ENCODE results near the gene FMNL2.

The FMNL2 gene

GRCh38 chr2:152620208-152620607 is 285.2 kb downstream of the FMNL2 start:
- no peak for FAIRE-seq
- no peak for TF ChIP-seq CTCF (IDR thresholded peaks at IDR 0.05; ENCODE audit: insufficient read depth, missing control alignments)
- no peak for DNase-seq (ENCODE audit: insufficient read length, low spot score)

- FAIRE-seq, result no peak
- no peak for TF ChIP-seq CTCF (IDR thresholded peaks at IDR 0.05; ENCODE audit: insufficient read depth, missing control alignments)
- no peak for DNase-seq (ENCODE audit: insufficient read length, low spot score)
Measured at GRCh38 chr2:152620985-152621384, 286.0 kb downstream of the FMNL2 start.

- no peak for TF ChIP-seq CTCF (IDR thresholded peaks at IDR 0.05; ENCODE audit: insufficient read depth, missing control alignments)
- DNase-seq (ENCODE audit: insufficient read length, low spot score), result no peak
- no peak for FAIRE-seq
Measured at GRCh38 chr2:152622219-152622618, 287.2 kb downstream of the FMNL2 start.

GRCh38 chr2:152623076-152623740 is 288.2 kb downstream of the FMNL2 start:
- FAIRE-seq, result no peak
- no peak for DNase-seq (ENCODE audit: insufficient read length, low spot score)
- TF ChIP-seq CTCF (IDR thresholded peaks at IDR 0.05; ENCODE audit: insufficient read depth, missing control alignments), result no peak

- TF ChIP-seq CTCF (IDR thresholded peaks at IDR 0.05; ENCODE audit: insufficient read depth, missing control alignments), result no peak
- FAIRE-seq (no peak), DNase-seq (ENCODE audit: insufficient read length, low spot score) (no peak)
Measured at GRCh38 chr2:152623775-152624174, 288.8 kb downstream of the FMNL2 start.

GRCh38 chr2:152624805-152625204 is 289.8 kb downstream of the FMNL2 start:
- no peak for TF ChIP-seq CTCF (IDR thresholded peaks at IDR 0.05; ENCODE audit: insufficient read depth, missing control alignments)
- no peak for FAIRE-seq

GRCh38 chr2:152626911-152627339 is 292.0 kb downstream of the FMNL2 start:
- no peak for FAIRE-seq
- no peak for TF ChIP-seq CTCF (IDR thresholded peaks at IDR 0.05; ENCODE audit: insufficient read depth, missing control alignments)
- DNase-seq (ENCODE audit: insufficient read length, low spot score), result no peak

More at GRCh38 chr2:152624805-152625204, 289.8 kb downstream of the FMNL2 start:
- DNase-seq (ENCODE audit: insufficient read length, low spot score), result no peak
